ENCODE data around the gene MRO.

- TF ChIP-seq SIN3A (IDR thresholded peaks at IDR 0.05; ENCODE audit: borderline replicate concordance, insufficient read depth, low read length) (no peak), POLR2AphosphoS5 (IDR thresholded peaks at IDR 0.05; ENCODE audit: low read depth, low read length) (no peak), TAF1 (IDR thresholded peaks at IDR 0.05; ENCODE audit: borderline replicate concordance, insufficient read depth, low read length) (no peak), REST (IDR thresholded peaks at IDR 0.05; ENCODE audit: insufficient read depth in 1 of 2, low read depth in 2 of 2, low read length in 2 of 2) (no peak), FOXP2 (optimal IDR thresholded peaks at IDR 0.05; ENCODE audit: borderline replicate concordance, extremely low read depth, extremely low read length, insufficient read depth) (no peak)
Measured at GRCh38 chr18:50819027-50819727, 639 bp downstream of the MRO start.

All from PFSK-1 (cell line).